GM12878 (cell line): ENCODE measurements around the gene GFAP.

ENCODE experiments used
- JUND ChIP-seq: IDR thresholded peaks from 2 replicates; pipeline ENCODE4 v1.6.1; 2012; ENCODE audit warnings: low read depth, mild to moderate bottlenecking, low read length, improper control_type of control experiment, moderate library complexity
- KDM1A ChIP-seq: fragments of 200-600 bp; sonication (generic); IDR thresholded peaks from 2 replicates; pipeline ENCODE4 v1.6.1; 2016; ENCODE audit warnings: borderline replicate concordance
- KLF5 ChIP-seq: fragments of 450-650 bp; IDR thresholded peaks from 2 replicates; pipeline ENCODE4 v1.6.1; 2014; ENCODE audit warnings: mild to moderate bottlenecking; ENCODE audit not compliant: partially characterized antibody
- MLLT1 ChIP-seq: fragments of 450-650 bp; IDR thresholded peaks from 2 replicates; pipeline ENCODE4 v1.6.1; 2016; ENCODE audit warnings: mild to moderate bottlenecking
- POLR2A ChIP-seq: IDR thresholded peaks from 2 replicates; pipeline ENCODE4 v1.6.1; 2011; ENCODE audit warnings: low read depth, mild to moderate bottlenecking, low read length
- POLR2AphosphoS5 ChIP-seq: IDR thresholded peaks from 2 replicates; pipeline ENCODE4 v1.6.1; 2011; ENCODE audit warnings: mild to moderate bottlenecking, low read length, inconsistent platforms
- RFX5 ChIP-seq: IDR thresholded peaks from 2 replicates; pipeline ENCODE4 v1.6.1; 2011; ENCODE audit warnings: low read depth, low read length, improper control_type of control experiment
- TAF1 ChIP-seq: IDR thresholded peaks from 2 replicates; pipeline ENCODE4 v1.6.1; 2011; ENCODE audit warnings: mild to moderate bottlenecking, low read depth, low read length, borderline replicate concordance
- YBX1 ChIP-seq: fragments of 450-650 bp; IDR thresholded peaks from 2 replicates; pipeline ENCODE4 v1.6.1; 2016; ENCODE audit warnings: antibody characterized with exemption
- ZNF384 ChIP-seq: IDR thresholded peaks from 2 replicates; pipeline ENCODE4 v1.6.1; 2012; ENCODE audit warnings: low read depth, mild to moderate bottlenecking, low read length, improper control_type of control experiment, borderline replicate concordance
- TF ChIP-seq, protein P1 (sequence below): IDR thresholded peaks from 2 replicates; pipeline ENCODE4 v1.6.1; 2012; ENCODE audit warnings: low read depth, low read length, improper control_type of control experiment
- TF ChIP-seq, protein P2 (sequence below), 3 experiments: IDR thresholded peaks in 2 of 3; conservative IDR thresholded peaks in 1 of 3; 2 replicates each; pipeline ENCODE4 v1.5.1; 2011; ENCODE audit warnings: low read depth in 3 of 3, low read length in 3 of 3, mild to moderate bottlenecking in 3 of 3, control low read depth in 2 of 3, moderate library complexity in 2 of 3, inconsistent platforms in 1 of 3, mixed read lengths in 1 of 3; ENCODE audit not compliant: control insufficient read depth in 2 of 3, insufficient read depth in 1 of 3; ENCODE audit errors: extremely low read depth in 1 of 3
- TF ChIP-seq, protein P3 (sequence below): fragments of 450-650 bp; IDR thresholded peaks from 2 replicates; pipeline ENCODE4 v1.6.1; 2017; ENCODE audit warnings: mild to moderate bottlenecking, moderate library complexity

GRCh38 chr17:44880062-44880461 lies 35.2 kb downstream of the GFAP start:
- TF ChIP-seq POLR2AphosphoS5 (no peak), POLR2A (no peak), KDM1A (no peak), ZNF384 (no peak), TAF1 (no peak), MLLT1 (no peak), YBX1 (no peak), KLF5 (no peak), RFX5 (no peak), JUND (no peak)
- TF ChIP-seq, protein P1, sequence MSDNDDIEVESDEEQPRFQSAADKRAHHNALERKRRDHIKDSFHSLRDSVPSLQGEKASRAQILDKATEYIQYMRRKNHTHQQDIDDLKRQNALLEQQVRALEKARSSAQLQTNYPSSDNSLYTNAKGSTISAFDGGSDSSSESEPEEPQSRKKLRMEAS: no peak
- TF ChIP-seq, protein P2, sequence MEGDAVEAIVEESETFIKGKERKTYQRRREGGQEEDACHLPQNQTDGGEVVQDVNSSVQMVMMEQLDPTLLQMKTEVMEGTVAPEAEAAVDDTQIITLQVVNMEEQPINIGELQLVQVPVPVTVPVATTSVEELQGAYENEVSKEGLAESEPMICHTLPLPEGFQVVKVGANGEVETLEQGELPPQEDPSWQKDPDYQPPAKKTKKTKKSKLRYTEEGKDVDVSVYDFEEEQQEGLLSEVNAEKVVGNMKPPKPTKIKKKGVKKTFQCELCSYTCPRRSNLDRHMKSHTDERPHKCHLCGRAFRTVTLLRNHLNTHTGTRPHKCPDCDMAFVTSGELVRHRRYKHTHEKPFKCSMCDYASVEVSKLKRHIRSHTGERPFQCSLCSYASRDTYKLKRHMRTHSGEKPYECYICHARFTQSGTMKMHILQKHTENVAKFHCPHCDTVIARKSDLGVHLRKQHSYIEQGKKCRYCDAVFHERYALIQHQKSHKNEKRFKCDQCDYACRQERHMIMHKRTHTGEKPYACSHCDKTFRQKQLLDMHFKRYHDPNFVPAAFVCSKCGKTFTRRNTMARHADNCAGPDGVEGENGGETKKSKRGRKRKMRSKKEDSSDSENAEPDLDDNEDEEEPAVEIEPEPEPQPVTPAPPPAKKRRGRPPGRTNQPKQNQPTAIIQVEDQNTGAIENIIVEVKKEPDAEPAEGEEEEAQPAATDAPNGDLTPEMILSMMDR (IDR thresholded peaks at IDR 0.05 in 2 of 3, conservative IDR thresholded peaks at IDR 0.05 in 1 of 3; ENCODE audit: control insufficient read depth in 2 of 3, extremely low read depth in 1 of 3, insufficient read depth in 1 of 3, low read depth in 3 of 3, low read length in 3 of 3): no peak
- TF ChIP-seq, protein P3, sequence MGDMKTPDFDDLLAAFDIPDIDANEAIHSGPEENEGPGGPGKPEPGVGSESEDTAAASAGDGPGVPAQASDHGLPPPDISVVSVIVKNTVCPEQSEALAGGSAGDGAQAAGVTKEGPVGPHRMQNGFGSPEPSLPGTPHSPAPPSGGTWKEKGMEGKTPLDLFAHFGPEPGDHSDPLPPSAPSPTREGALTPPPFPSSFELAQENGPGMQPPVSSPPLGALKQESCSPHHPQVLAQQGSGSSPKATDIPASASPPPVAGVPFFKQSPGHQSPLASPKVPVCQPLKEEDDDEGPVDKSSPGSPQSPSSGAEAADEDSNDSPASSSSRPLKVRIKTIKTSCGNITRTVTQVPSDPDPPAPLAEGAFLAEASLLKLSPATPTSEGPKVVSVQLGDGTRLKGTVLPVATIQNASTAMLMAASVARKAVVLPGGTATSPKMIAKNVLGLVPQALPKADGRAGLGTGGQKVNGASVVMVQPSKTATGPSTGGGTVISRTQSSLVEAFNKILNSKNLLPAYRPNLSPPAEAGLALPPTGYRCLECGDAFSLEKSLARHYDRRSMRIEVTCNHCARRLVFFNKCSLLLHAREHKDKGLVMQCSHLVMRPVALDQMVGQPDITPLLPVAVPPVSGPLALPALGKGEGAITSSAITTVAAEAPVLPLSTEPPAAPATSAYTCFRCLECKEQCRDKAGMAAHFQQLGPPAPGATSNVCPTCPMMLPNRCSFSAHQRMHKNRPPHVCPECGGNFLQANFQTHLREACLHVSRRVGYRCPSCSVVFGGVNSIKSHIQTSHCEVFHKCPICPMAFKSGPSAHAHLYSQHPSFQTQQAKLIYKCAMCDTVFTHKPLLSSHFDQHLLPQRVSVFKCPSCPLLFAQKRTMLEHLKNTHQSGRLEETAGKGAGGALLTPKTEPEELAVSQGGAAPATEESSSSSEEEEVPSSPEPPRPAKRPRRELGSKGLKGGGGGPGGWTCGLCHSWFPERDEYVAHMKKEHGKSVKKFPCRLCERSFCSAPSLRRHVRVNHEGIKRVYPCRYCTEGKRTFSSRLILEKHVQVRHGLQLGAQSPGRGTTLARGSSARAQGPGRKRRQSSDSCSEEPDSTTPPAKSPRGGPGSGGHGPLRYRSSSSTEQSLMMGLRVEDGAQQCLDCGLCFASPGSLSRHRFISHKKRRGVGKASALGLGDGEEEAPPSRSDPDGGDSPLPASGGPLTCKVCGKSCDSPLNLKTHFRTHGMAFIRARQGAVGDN: no peak
